C4-2B (cell line): Measurements from ENCODE around the gene URI1.
"Not testable (repeated sequence)": the region's sequence is repeated elsewhere in the genome, so short reads cannot be mapped to it uniquely, and the experiment has no call there.

Experiments used
- H3K27ac ChIP-seq: fragments of 450-650 bp; 2 replicates; pipeline ENCODE4 v1.5.1; 2017
- CTCF ChIP-seq: fragments of 450-650 bp; conservative IDR thresholded peaks from 2 replicates; pipeline ENCODE4 v1.5.1; 2017; ENCODE audit warnings: mild to moderate bottlenecking
- ZFX ChIP-seq: fragments of 450-650 bp; IDR thresholded peaks from 2 replicates; pipeline ENCODE4 v1.6.1; 2017

Gene URI1

GRCh38 chr19:29942404-29943261, 594 bp downstream of the URI1 start:
- H3K27ac ChIP-seq = peak overlapping the region; percentile 87
- no peak for TF ChIP-seq CTCF
- peak; percentile 98 for TF ChIP-seq ZFX

GRCh38 chr19:29943615-29944014, 1.6 kb downstream of the URI1 start:
- TF ChIP-seq CTCF (no peak), ZFX (no peak)
- H3K27ac ChIP-seq = no peak overlapping the region

GRCh38 chr19:29944390-29945012, 2.5 kb downstream of the URI1 start:
- TF ChIP-seq CTCF (no peak), ZFX (no peak)
- H3K27ac ChIP-seq = no peak overlapping the region

GRCh38 chr19:29945017-29945416, 3.0 kb downstream of the URI1 start:
- TF ChIP-seq CTCF (no peak), ZFX (no peak)
- no peak overlapping the region for H3K27ac ChIP-seq

GRCh38 chr19:29945433-29945832, 3.4 kb downstream of the URI1 start:
- TF ChIP-seq ZFX (no peak), CTCF (no peak)

GRCh38 chr19:29946645-29947044, 4.6 kb downstream of the URI1 start:
- no peak overlapping the region for H3K27ac ChIP-seq
- TF ChIP-seq CTCF (no peak), ZFX (no peak)

More at GRCh38 chr19:29945433-29945832, 3.4 kb downstream of the URI1 start:
- H3K27ac ChIP-seq = no peak overlapping the region

- no peak overlapping the region for H3K27ac ChIP-seq
- no peak for TF ChIP-seq CTCF
- no peak for TF ChIP-seq ZFX
These were observed 5.8 kb downstream of the URI1 start for GRCh38 chr19:29947871-29948270.

GRCh38 chr19:29948759-29949470, 6.9 kb downstream of the URI1 start:
- not testable (repeated sequence) for H3K27ac ChIP-seq
